ENCODE measurements around the gene NOCT. TPM values are rescaled to one million over a fixed set of nuclear protein-coding genes. Genes with fewer than 3 reads are reported as not detected.
"Not testable (repeated sequence)": the region's sequence is repeated elsewhere in the genome, so short reads cannot be mapped to it uniquely, and the experiment has no call there.

The NOCT gene
- total RNA-seq, 2 donors from 2014 or later, result 9.6 to 10.9 TPM

DNA sequence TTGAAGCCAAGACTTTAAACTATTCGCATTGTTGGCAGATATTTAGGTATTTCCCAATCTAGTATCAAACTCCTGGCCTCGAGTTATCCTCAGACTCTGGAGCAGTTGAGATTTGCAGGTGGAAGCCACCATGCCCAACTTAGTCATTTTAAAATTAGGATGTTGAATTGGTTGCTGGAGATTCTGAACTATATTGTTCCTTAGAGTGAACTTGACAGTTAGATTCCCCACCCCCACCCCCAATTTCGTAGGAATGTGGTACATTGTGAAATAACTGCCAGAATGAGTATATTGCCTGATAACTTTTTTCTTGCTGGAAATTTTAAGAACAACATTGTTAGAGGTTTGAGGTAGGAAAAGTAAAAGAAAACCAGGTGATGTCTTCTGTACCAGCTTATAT, 2.3 kb downstream of the NOCT start:
- Histone ChIP-seq H3K36me3 (no peaks in the 10 kb centered on the region), H3K4me3 (no peak overlapping the region), H3K9me3 (no peaks in the 10 kb centered on the region), H3K27me3 (replicated peaks; ENCODE audit: insufficient read depth) (no peaks in the 10 kb centered on the region), H3K27ac (no peak overlapping the region), H3K4me1 (ENCODE audit: control insufficient read depth in 1 of 2, low read depth in 2 of 2) (peaks cover 0 to 27% of the 10 kb centered on the region in 2 donors)
- no peak for ATAC-seq (ENCODE audit: insufficient number of reproducible peaks, low FRiP score, low read depth)
- TF ChIP-seq, protein P1, sequence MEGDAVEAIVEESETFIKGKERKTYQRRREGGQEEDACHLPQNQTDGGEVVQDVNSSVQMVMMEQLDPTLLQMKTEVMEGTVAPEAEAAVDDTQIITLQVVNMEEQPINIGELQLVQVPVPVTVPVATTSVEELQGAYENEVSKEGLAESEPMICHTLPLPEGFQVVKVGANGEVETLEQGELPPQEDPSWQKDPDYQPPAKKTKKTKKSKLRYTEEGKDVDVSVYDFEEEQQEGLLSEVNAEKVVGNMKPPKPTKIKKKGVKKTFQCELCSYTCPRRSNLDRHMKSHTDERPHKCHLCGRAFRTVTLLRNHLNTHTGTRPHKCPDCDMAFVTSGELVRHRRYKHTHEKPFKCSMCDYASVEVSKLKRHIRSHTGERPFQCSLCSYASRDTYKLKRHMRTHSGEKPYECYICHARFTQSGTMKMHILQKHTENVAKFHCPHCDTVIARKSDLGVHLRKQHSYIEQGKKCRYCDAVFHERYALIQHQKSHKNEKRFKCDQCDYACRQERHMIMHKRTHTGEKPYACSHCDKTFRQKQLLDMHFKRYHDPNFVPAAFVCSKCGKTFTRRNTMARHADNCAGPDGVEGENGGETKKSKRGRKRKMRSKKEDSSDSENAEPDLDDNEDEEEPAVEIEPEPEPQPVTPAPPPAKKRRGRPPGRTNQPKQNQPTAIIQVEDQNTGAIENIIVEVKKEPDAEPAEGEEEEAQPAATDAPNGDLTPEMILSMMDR (IDR thresholded peaks at IDR 0.05), result no peak
- no peak for DNase-seq (ENCODE audit: low spot score)

DNA sequence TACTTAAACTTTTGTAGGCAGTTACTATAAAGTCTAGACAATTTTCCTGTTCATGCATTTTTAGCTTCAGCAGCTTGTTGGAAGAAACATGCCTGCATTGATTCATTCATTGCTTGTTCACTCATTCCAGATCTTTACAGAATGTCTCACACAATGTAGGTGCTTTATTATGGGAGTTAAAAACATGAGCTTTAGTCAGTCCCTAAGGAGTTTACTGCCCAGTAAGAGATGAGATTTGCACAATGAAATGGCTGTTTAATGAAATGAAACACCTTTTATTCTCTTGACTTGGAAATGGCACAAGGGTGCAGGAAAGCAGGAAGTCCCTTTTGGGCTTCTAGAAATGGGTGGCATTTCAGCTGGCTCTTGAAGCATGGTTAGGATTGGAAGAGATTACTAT, 2.9 kb downstream of the NOCT start:
- Histone ChIP-seq H3K36me3 (no peaks in the 10 kb centered on the region), H3K4me1 (ENCODE audit: control insufficient read depth in 1 of 2, low read depth in 2 of 2) (peaks cover 0 to 27% of the 10 kb centered on the region in 2 donors), H3K9me3 (no peaks in the 10 kb centered on the region), H3K27me3 (replicated peaks; ENCODE audit: insufficient read depth) (no peaks in the 10 kb centered on the region), H3K4me3 (no peak overlapping the region), H3K27ac (no peak overlapping the region)
- TF ChIP-seq, protein P1 (IDR thresholded peaks at IDR 0.05), result no peak
- DNase-seq (ENCODE audit: low spot score), result no peak
- ATAC-seq (ENCODE audit: insufficient number of reproducible peaks, low FRiP score, low read depth), result no peak

DNA sequence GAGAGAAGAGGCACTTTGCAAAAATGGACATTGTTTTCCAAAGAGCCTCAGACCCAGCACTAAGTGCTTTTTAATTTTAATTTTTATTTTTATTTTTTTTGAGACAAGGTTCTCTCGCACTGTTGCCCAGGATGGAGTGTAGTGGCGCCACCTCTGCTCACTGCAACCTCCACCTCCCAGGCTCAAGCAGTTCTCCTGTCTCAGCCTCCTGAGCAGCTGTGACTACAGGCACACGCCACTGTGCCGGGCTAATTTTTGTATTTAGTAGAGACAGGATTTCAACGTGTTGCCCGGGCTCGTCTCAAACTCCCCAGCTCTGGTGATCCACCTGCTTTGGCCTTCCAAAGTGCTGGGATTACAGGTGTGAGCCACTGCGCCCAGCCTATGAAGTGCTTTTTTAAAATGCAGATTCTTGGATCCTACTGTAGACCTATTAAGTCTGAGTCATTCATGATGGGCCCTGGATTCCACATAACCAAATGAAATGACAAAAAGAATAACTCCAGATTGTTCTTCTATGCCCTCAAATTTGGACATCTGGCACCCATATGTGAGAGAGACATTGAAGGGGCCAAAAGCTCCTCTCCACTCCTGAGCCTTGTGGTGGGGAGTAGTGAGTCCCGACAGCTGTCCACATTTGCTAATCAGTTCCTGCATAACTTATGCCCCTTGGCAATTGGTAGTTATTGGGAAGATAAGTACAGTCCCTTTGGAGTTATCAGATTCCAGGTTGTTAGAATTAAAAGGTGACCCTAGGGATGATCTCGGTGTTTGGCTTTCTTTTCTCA, 3.6 kb downstream of the NOCT start:
- no peak for DNase-seq (ENCODE audit: low spot score)
- no peak for ATAC-seq (ENCODE audit: insufficient number of reproducible peaks, low FRiP score, low read depth)
- H3K36me3 ChIP-seq, result no peaks in the 10 kb centered on the region

DNA sequence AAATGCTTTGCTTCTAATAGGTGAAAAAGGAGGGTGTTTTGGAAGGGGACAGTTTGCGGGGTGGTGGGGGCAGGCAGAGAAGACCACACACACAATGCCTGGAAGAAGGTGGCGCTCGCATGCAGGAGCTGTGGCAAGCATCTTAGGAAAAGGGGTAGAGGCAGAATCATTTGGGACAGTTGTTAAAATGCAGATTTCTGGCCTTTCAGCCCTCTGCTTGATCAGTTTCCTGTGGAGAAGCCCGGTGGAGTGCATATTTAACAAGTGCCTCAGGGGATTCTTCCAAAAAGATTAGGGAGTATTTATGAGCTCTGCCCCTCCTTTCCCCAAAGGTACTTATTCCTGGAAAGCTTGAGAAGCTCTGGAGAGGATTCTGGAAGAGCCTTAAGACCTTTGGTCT, 4.8 kb downstream of the NOCT start:
- Histone ChIP-seq H3K4me3 (no peak overlapping the region), H3K9me3 (no peaks in the 10 kb centered on the region), H3K27ac (no peak overlapping the region), H3K36me3 (no peaks in the 10 kb centered on the region), H3K27me3 (replicated peaks; ENCODE audit: insufficient read depth) (no peaks in the 10 kb centered on the region), H3K4me1 (ENCODE audit: control insufficient read depth in 1 of 2, low read depth in 2 of 2) (peaks cover 0 to 13% of the 10 kb centered on the region in 2 donors)
- no peak for ATAC-seq (ENCODE audit: insufficient number of reproducible peaks, low FRiP score, low read depth)
- TF ChIP-seq, protein P1 (IDR thresholded peaks at IDR 0.05), result no peak
- no peak for DNase-seq (ENCODE audit: low spot score)

More for the DNA sequence above, 3.6 kb downstream of the NOCT start:
- no peak overlapping the region for H3K4me3 ChIP-seq
- no peaks in the 10 kb centered on the region for H3K27me3 ChIP-seq (replicated peaks; ENCODE audit: insufficient read depth)
- peaks cover 0 to 22% of the 10 kb centered on the region in 2 donors for H3K4me1 ChIP-seq (ENCODE audit: control insufficient read depth in 1 of 2, low read depth in 2 of 2)
- TF ChIP-seq, protein P1 (IDR thresholded peaks at IDR 0.05), result no peak
- H3K27ac ChIP-seq, result no peak overlapping the region
- H3K9me3 ChIP-seq, result no peaks in the 10 kb centered on the region

DNA sequence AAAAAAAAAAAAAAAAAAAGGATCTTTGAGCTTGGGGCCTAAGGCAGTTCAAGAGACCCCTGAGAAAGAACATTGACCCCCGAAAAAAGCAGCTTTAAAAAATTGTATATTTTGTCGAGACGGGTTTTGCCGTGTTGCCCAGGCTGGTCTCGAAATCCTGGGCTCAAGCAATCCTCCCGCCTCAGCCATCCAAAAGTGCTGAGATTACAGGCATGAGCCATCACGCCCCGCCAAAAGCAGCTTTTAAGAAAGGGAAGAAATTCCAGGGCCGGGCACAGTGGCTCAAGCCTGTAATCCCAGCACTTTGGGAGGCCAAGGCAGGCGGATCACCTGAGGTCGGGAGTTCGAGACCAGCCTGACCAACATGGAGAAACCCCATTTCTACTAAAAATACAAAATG, 5.5 kb downstream of the NOCT start:
- not testable (repeated sequence) for H3K36me3 ChIP-seq; H3K9me3 ChIP-seq; H3K4me3 ChIP-seq; H3K27ac ChIP-seq; ATAC-seq (ENCODE audit: insufficient number of reproducible peaks, low FRiP score, low read depth); DNase-seq (ENCODE audit: low spot score); H3K27me3 ChIP-seq (replicated peaks; ENCODE audit: insufficient read depth)
- peaks cover 0 to 13% of the 10 kb centered on the region in 2 donors for H3K4me1 ChIP-seq (ENCODE audit: control insufficient read depth in 1 of 2, low read depth in 2 of 2)

Measured in thoracic aorta (tissue), 2 donors.